DND-41 (cell line): ENCODE data around the gene SLC43A3.

Experiments
- EZH2 ChIP-seq: IDR thresholded peaks from 3 replicates; pipeline ENCODE4 v1.6.1; 2012; ENCODE audit warnings: borderline replicate concordance, low read depth, mild to moderate bottlenecking, moderate library complexity, low read length, inconsistent platforms; ENCODE audit not compliant: severe bottlenecking
- TF ChIP-seq, protein P1 (sequence below): IDR thresholded peaks from 2 replicates; pipeline ENCODE4 v1.5.1; 2012; ENCODE audit warnings: borderline replicate concordance, low read length, moderate library complexity, mild to moderate bottlenecking; ENCODE audit not compliant: poor library complexity, severe bottlenecking; ENCODE audit errors: extremely low read depth

DNA sequence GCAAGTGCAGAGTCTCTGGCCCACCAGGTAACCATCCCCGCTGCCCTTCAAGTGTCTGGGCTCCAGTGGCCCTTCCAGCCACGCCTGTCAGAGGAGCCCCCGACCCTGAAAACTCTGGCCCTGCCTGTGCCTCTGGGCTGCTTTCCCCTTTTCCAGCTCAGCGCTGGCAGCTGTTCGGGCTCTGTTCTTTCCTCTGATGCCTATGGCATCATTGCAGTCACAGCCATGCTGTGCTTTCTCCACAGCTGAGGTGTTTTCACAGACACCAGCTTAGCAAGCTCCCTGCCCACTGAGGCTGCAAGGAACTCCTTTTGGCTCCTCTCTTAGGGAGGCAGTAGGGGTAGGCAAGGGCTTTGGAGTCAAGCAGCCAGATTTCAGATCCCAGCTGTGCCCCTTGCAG, 67.5 kb downstream of the SLC43A3 start:
- no peak for TF ChIP-seq EZH2
- TF ChIP-seq, protein P1, sequence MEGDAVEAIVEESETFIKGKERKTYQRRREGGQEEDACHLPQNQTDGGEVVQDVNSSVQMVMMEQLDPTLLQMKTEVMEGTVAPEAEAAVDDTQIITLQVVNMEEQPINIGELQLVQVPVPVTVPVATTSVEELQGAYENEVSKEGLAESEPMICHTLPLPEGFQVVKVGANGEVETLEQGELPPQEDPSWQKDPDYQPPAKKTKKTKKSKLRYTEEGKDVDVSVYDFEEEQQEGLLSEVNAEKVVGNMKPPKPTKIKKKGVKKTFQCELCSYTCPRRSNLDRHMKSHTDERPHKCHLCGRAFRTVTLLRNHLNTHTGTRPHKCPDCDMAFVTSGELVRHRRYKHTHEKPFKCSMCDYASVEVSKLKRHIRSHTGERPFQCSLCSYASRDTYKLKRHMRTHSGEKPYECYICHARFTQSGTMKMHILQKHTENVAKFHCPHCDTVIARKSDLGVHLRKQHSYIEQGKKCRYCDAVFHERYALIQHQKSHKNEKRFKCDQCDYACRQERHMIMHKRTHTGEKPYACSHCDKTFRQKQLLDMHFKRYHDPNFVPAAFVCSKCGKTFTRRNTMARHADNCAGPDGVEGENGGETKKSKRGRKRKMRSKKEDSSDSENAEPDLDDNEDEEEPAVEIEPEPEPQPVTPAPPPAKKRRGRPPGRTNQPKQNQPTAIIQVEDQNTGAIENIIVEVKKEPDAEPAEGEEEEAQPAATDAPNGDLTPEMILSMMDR: no peak
